GM20431 (cell line): Measurements from ENCODE around the gene SPTB.
"Not testable (repeated sequence)": the region's sequence is repeated elsewhere in the genome, so short reads cannot be mapped to it uniquely, and the experiment has no call there.

Experiments
- in situ Hi-C: fragments of 300-500 bp; cut with MseI, MboI; formaldehyde crosslinking; loops from one replicate; pipeline ENCODE4 v1.15.0; 2020; ENCODE audit warnings: low sequenced_read_pairs; ENCODE audit not compliant: unreplicated experiment

The SPTB gene

DNA sequence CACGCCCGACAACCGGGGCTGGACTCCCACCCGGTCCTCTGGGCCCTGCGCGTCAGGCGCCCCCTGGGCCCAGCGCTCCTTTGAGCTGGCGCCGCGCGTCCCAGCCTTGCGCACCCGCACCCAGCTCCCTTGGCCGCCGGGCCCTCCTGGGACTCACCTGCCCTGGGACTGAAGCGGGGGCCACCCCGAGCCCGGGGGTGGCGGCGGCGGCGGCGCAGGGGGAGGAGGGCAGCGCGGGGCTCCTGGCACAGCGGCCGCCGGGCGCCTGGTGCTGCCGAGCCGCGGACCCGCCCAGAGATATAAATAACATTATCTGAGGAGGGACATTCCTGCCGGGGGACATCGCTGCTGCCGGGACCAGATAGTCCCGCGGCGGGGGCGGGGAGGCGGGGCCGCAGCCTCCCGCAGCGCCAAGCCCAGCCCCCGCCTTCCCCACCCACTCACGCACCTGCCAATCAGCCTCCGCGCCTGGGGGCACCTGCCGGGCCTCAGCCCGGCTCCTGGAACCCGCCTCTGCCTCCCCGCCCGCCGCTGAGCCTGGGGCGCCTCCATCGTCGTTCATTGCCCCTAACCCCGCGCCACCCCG, at the start of gene SPTB:
Gene SPTB (minus strand): TSS at position 273 of the 586 bp plus-strand sequence. CDS start 56,813 bp downstream, outside the sequence.
- in situ Hi-C loops: no loop called here

DNA sequence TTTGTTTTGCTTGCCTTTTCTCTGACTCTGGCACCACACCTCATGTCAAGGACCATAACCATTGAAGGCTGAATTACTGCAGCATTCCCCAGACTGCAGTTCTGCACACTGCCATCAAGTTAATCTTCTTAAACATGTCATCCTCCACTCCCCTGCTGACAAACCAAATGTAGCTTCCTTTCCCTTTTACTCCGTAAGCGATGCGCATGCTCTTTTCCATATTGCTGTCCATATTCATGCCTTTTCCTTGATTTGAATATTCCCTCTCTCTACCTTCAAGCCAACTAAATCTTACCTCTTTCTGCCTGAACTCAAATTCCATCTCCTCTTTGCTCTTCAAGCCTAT, 49.3 kb upstream of the SPTB start:
- in situ Hi-C loops: no loop called here

DNA sequence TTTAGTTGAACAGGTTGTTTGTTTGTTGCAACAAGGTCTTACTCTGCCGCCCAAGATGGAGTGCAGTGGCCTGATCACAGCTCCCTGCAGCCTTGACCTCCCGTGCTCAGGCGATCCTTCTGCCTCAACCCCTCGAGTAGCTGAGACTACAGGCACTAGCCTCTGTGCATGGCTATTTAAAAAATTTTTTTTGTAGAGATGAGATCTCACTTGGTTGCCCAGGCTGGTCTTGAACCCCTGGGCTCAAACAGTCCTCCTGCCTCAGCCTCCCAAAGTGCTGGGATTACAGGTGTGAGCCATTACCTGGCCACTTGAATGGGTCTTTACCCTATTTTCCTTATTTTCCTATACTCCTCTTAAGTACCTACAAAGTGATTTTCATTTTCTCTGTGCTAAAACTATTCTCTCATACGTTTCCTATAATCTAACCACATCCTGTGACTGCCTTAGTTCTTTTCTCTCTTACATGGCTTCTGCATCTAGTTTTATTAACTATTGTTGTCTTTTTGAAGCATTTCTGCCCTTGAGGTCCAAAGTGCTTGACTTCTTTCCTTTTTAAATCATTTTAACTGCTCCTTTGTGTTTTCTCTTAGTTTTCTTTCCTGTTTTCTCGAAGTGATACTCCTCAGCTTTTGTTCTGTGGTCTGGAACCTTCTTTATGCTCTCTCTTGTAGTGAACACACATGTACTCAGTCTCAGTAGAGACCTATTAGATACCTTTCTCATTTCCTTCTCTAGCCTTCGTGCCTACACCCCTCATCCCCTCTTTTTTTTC, 48.7 kb upstream of the SPTB start:
- in situ Hi-C loops: no loop called here

DNA sequence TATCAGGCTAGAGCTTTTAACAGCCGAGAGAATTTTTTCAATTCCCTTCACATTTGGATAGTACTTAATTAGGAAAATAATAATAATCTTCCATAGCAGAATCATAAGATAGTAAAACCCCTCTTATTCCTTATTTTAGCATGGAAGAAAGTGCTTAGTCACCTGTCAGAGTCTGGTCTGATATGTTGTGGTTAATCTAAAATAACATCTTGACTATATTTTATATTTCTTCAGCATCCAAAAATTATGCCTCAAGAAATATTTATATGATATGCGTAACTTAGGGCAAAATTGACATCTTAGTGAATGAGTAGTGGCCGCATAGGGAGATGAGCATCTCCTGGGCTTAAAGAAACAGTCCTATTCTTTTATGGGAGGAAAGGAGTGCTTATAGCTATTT, 47.3 kb upstream of the SPTB start:
- in situ Hi-C loops: no loop called here

DNA sequence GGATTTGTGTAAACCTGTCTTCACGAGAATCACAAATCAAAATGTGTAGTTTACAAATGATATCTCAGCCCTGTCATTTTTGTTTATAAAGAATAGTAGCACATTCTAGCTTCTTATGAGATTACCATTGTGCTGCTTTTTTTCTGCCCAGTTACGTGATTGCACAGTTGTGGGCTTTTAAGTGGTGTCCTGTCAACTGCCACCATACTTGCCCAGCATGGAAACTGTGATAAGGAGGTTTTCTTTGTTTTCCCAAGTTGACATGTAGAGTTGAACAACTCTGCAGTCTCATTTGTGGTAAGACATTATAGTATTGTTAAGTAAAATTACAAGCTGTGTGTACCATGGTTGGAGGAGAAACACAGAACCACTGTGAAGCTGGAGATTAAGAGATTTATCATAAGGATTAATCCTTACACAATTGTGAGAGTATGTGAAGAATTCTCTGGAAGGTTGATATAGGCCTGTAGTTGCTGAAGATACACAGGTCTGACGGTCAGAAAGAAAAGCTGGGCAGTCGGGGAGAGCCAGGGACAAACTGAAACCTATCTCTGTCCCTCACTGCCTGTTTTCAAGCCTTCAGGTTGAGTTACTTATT, 46.8 kb upstream of the SPTB start:
- in situ Hi-C loops: no loop called here

DNA sequence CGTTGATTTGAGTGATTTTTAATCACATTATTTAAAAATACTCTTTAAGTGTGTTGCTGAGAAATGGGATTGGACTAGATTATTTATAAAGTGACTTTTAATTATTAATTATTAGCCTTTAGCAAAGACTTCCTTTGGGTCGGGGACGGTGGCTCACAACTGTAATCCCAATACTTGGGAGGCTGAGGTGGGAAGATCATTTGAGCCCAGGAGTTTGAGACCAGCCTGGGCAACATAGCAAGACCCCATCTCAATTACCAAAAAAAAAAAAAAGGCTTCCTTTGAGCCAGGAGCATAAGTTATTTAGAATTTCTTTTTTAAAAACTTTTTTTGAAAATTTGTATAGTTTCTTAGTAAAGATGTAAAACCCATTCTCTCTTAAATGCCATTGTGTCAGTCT, 43.3 kb upstream of the SPTB start:
- in situ Hi-C loops: no loop called here

DNA sequence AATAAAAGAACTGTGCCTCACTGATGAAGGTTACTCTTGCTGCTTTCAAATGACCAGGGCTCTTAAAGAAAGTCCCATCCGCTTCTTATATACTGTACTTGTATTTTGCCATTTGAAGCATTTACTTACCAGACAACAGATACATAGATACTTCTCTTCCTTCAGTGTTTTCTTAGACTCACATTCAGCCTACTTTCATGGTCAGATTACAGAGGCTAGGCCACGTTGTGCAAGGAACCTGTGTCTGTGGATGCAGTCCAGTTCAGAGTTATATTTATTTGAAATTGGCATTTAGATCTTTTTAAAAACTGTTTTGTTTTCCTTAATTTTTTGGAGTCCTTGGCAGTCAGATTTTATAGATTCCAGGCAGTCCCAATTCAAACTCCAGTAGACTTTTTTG, 40.8 kb upstream of the SPTB start:
- in situ Hi-C loops: no loop called here

DNA sequence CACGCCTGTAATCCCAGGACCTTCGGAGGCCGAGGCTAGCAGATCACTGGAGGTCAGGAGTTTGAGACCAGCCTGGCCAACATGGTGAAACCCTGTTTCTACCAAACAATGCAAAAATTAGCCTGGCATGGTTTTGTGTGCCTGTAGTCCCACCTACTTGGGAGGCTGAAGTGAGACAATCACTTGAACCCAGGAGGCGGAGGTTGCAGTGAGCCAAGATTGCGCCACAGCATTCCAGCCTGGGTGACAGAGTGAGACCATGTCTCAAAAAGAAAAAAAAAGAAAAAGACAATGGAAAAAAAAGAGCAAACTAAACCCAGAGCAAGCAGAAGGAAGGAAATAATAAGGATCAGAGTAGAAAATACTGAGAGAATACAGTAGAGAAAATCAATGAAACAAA, 39.9 kb upstream of the SPTB start:
- in situ Hi-C loops: no loop called here

DNA sequence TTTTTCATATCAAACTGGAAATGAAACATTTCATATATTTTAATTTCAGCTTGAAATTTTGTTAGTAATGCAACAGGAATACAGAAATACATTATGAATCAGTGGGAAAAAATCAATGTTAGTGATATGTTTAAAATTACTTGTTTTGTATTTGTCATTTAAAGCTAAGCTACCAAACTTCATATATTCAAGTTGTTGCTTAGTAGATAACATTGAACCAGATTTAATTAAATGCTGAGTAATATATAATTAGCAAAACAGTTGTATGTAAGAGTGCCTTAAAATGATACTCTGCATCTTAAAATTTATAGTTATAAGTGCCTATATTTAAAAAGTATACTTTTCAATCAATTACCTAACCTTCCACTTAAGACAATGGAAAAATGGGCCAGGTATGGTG, 39.5 kb upstream of the SPTB start:
- in situ Hi-C loops: no loop called here

DNA sequence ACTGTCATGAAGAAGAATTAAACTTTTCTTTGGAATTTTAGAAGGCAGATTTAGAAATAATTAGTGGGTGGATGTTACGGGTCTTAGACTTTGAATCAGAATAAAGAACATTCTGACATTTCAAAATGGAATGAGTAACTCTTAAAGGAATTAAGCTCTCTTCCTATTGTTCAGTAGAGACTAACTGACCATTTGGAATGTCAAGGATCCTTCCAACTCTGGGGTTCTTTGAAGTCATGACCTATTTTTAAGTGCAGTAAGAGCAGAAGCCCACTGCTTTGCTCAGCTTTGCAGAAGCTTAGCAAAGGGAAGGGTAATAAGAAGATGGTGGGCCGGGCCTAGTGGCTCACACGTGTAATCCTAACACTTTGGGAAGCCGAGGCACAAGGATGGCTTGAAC, 38.5 kb upstream of the SPTB start:
- in situ Hi-C loops: no loop called here

DNA sequence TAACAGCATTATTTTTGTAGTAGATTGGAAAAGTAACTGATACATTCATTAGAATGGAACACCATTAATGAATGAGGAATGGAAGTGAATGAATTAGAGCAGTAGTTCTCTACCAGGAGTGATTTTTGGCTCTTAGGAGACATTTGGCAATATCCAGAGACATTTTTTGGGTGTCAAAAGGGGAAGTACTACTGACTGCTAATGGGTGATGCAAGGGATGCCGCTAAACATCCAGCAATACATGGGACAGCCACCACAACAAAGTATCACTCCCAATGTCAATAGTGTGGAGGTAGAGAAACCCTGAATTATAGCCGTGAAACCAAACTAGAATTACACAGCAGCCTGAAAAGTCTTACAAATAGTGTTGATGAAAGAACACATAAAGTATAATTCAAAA, 36.1 kb upstream of the SPTB start:
- in situ Hi-C loops: no loop called here

DNA sequence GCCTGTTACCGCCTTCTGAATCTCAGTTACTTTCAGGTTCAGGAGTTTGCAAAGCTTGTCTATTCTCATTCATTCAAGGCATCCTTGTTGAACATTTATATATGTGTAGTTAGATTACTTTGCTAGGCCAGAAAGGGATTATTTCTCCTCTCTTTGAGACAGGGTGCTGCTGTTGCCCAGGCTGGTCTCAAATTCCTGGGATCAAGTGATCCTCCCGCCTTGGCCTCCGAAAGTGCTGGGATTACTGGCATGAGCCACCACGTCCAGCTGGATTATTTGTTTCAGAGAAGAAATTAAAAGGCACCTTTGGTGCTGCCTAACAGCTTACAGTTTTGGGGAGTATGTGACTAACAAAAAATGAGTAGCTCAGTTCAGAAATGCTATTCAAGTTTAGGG, 35.3 kb upstream of the SPTB start:
- in situ Hi-C loops: no loop called here

DNA sequence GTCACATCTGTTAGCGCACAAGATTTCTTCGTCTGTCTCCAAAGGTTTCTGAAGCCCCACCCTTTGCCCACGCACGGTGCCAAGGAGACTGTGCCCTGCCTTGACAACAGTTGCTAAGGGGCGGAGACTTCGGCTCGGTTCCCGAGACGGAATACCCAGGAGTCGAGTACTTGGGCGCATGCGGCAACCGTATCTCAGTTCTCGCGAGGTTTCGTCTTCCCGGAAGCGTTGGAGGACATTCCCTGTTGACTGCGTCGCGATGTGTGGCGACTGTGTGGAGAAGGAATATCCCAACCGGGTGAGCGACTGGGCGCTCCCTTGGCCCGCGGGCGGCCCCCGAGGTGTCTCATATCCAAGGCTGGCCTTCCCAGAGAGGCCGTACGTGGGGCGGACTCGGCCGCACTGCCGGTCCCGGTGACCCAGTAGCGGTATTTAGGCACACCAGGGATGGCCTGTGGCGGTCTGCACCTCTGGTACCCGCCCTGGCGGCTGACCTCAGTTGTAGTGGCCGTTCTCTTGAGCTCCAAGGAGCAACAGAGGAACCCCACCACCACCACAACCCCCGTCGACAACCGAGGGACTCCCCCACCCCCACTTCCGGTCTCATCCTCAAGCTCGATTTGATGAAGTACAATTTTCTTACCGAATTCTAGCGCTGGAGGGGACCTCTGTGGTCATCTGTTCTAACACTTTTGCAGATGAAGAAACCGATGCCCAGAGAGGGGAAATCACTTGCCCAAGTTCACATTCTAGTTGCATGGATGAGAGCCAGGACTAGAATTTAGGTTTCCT, 34.7 kb upstream of the SPTB start, which contains the start of gene CHURC1:
Gene CHURC1 (plus strand): TSS at position 219 of the 792 bp plus-strand sequence. CDS start 41 bp downstream, at position 260.
- in situ Hi-C loops: no loop called here

DNA sequence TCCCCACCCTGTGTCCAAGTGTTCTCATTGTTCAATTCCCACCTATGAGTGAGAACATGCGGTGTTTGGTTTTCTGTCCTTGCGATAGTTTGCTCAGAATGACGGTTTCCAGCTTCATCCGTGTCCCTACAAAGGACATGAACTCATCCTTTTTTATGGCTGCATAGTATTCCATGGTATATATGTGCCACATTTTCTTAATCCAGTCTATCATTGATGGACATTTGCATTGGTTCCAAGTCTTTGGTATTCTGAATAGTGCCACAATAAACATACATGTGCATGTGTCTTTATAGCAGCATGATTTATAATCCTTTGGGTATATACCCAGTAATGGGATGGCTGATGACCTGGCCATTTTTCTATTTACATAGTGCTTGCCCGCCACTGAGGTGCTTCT, 33.8 kb upstream of the SPTB start:
- in situ Hi-C loops: not testable (repeated sequence)

DNA sequence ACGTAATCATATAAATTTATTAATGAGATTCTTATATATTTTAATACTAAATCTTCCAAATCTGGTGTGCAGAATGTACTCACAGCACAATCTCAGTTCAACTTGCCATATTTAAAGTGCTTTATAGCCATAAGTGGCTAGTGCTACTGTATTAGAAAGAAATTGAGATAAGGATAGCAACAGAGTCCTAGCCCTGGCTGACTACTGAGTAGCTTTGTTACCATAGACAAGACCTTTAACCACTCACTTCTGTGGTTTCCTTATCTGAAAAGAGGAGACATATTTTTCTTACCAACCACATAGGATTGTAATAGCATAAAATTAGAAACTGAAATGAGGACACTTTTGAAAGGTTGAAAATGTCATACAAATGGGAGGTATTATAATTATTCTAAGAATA, 32.6 kb upstream of the SPTB start:
- in situ Hi-C loops: no loop called here

DNA sequence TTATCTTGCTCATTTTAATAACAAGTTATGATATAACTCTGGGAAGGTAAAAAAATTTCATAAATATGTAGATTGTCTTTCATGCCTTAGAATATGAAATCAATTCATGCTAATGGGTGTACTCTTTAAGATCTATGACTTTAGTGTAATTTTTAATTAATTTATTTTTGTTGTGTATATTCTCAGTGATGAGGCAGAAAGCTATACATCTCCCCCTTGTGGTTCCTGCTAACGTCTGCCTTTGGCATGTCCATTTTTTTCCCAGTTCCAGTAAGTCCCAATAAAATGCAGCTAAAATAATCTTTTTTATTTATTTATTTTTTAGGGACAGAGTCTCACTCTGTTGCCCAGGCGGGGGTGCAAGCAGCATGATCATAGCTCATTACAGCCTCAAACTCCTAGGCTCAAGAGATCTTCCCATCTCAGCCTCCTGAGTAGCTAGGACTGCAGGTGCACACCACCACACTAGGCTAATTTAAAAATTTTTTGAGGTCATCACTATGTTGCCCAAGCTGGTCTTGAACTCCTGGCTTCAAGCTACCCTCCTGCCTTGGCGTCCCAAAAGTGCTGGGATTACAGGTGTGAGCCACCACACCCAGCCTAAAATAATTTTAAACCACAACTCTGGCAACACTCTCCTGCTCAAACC, 31.3 kb upstream of the SPTB start:
- in situ Hi-C loops: no loop called here

DNA sequence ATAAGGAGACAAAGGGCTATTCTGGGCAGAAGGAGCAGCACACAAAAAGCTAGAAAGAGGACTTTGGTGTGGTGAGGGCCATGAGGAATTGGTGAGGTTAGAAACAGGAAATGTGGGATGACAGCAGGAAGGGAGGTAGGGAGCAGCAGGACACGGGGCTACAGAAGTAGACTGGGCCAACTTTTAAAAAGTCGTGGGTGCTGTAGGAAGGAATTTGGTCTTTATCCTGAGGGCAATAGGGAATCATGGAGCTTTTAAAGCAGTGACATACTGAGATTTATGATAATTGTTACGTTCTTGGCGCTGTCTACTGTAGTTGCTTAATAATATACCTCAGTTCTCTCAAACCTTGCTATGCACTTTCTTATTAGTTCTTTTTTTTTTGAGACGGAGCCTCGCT, 26.3 kb upstream of the SPTB start:
- in situ Hi-C loops: no loop called here

DNA sequence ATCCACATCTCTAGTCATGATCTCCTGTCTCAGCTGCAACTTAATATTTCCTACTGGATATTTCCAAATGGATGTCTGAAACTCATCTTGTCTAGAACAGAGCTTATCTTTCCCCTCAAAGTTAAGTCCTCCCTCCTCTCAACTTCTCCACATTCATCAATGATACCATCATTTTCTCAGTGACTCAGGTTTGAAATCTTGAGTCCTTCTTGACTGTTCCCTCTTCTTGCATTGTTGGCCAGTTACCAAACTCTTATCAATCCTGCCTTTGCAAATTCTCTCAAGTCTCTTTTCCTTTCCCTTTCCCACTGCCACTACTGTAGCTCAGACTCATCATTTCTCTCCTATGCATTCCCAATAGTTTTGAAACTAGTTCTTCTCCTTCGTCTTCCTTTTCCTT, 20.3 kb upstream of the SPTB start:
- in situ Hi-C loops: no loop called here

DNA sequence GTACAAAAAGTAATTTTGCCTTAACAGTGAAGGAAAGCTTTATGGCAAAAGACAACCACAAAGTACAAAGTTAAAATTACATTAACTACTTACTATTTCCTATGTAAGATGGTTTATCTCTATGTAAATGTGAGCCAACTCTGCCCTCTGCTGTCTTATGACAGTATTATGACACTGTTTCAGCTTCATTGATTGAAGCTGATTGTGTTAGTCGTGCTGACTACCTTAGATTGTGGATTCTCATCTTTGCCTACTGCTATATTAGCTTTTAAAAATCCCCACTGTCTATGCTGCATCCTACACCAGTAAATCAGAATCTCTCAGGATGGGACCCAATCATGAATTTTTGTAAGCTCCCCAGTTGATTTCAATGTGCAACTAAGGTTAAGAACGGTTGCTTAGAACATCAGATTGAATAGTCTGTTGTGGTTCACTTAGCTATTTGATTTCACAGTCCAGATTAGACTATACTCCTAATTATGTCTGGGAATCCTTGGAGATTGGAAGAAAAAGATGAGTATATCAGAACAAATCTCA, 12.2 kb upstream of the SPTB start:
- in situ Hi-C loops: no loop called here

DNA sequence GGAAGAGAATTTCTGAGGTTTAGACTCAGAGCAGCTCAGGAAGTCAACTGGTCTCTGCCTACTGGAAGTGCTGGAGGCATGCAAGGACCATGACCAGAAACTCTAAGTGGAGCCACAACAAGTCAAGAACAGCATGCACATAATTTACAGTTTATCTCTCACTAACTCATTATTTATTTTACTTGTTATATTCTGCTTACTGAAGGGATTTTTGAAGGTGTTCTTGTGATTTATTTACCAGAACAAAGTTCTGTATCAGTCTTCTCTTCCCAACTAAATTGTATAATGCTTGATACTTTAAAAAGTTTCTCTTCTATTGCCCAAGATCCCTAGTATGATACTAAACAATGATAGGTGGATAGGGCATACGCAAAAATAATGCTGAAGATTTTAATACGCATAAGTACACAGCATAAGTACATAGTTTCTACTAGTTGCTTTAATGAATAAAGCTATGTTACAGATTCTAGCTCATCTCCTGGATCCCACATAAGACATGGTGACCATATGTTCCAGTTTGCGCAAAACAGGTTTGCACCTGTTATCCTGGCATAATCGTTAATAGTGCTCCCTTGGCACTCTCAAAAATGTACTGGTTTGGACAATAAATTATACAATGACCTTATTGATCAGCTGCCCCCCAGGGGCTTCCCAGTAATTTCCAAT, 11.6 kb upstream of the SPTB start:
- in situ Hi-C loops: no loop called here
